Astrocyte (in vitro differentiated cells and primary cell): ENCODE data around the gene TMEM44.

ENCODE experiments used
- CTCF ChIP-seq: IDR thresholded peaks from 2 replicates; pipeline ENCODE4 v1.5.1; 2011; ENCODE audit warnings: low read depth, mild to moderate bottlenecking, inconsistent platforms, low read length, moderate library complexity; ENCODE audit not compliant: insufficient read depth
- EZH2 ChIP-seq: IDR thresholded peaks from 2 replicates; pipeline ENCODE4 v1.6.1; 2012; ENCODE audit warnings: mild to moderate bottlenecking, low read length, inconsistent platforms; ENCODE audit not compliant: insufficient read depth

- no peak for TF ChIP-seq CTCF
- no peak for TF ChIP-seq EZH2
Measured at GRCh38 chr3:194606941-194607340, 26.3 kb downstream of the TMEM44 start.
